Peyer's patch (tissue), 4 donors: ENCODE data around the gene ARL5C. TPM values are rescaled to one million over a fixed set of nuclear protein-coding genes. Genes with fewer than 3 reads are reported as not detected.
A peak's percentile ranks its signal among the peaks of the same experiment; 100 is the strongest.

ENCODE experiments used
- DNase-seq, 3 donors: peaks; one replicate each; pipeline ENCODE4 v3.0.0-alpha.2; 2017 to 2019
- H3K27ac ChIP-seq, 4 donors: fragments of 200-600 bp; sonication (generic); one replicate each; pipeline ENCODE4 v1.5.1; 2016 to 2019
- H3K27me3 ChIP-seq, 2 donors: fragments of 200-600 bp; sonication (generic); one replicate each; pipeline ENCODE4 v1.5.1; 2019
- H3K36me3 ChIP-seq, 3 donors: fragments of 200-600 bp; sonication (generic); one replicate each; pipeline ENCODE4 v1.5.1; 2016 to 2019
- H3K4me1 ChIP-seq, 4 donors: fragments of 200-600 bp; sonication (generic); one replicate each; pipeline ENCODE4 v1.5.1; 2016 to 2019
- H3K4me3 ChIP-seq, 4 donors: fragments of 200-600 bp; sonication (generic); 1 replicate in 3 of 4; 2 replicates in 1 of 4; pipeline ENCODE4 v1.5.1; 2016 to 2019; ENCODE audit warnings: mild to moderate bottlenecking in 1 of 4
- H3K9me3 ChIP-seq, 4 donors: fragments of 200-600 bp; sonication (generic); one replicate each; pipeline ENCODE4 v1.5.1; 2016 to 2019; ENCODE audit warnings: mild to moderate bottlenecking in 1 of 4
- POLR2A ChIP-seq, 2 donors: fragments of 450-650 bp; IDR thresholded peaks; one replicate each; pipeline ENCODE4 v1.5.1; 2017; ENCODE audit warnings: antibody characterized with exemption in 2 of 2, mild to moderate bottlenecking in 2 of 2, moderate library complexity in 2 of 2
- total RNA-seq, 4 donors: library from RNA; depleted of rRNA; stranded (reverse); fragments of >200 nt; gene quantifications; one replicate each; pipeline ENCODE4 v1.1.0, GENCODE V29; 2016
- TF ChIP-seq, protein P1 (sequence below), 6 experiments: fragments of 450-650 bp in 4 of 6; fragments of 200-600 bp in 2 of 6; sonication (generic) in 1 of 6; IDR thresholded peaks; one replicate each; pipeline ENCODE4 v1.5.1; 2017 to 2019; ENCODE audit warnings: antibody characterized with exemption in 6 of 6, mild to moderate bottlenecking in 3 of 6, moderate library complexity in 1 of 6

Gene ARL5C
- total RNA-seq, 4 donors from 2014 or later, result not detected

DNA sequence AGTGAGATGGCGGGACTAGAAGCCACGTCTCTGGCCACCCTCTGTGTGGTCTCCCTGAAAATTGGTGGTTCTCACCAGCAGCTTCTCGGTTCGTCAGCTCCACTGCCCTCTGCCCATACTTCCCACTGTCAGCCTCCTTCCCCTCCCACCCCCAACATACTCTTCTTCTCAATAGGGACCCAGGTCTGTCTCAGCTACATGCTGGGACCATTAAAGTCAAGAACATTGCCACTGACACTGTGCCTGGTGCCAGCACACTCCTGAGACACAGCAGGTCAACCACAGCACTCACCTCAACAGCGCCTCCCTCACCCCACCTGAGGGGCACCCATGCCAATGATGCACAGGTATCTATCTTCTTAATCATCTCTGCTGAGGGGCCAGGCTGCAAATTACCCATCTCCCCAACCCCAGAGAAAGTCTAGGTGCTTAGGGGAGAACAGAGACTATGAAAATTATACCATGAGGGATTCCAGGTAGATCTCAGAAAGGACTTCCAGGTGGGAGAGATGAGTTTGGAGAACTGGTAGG lies 15.8 kb downstream of the ARL5C start:
- Histone ChIP-seq H3K9me3 (no peaks in the 10 kb centered on the region), H3K4me3 (no peak overlapping the region), H3K36me3 (no peaks in the 10 kb centered on the region), H3K4me1 (peaks cover 0 to 17% (median 11%) of the 10 kb centered on the region in 4 donors), H3K27ac (no peak overlapping the region), H3K27me3 (peaks cover 0 to 4% of the 10 kb centered on the region in 2 donors)
- TF ChIP-seq, protein P1, sequence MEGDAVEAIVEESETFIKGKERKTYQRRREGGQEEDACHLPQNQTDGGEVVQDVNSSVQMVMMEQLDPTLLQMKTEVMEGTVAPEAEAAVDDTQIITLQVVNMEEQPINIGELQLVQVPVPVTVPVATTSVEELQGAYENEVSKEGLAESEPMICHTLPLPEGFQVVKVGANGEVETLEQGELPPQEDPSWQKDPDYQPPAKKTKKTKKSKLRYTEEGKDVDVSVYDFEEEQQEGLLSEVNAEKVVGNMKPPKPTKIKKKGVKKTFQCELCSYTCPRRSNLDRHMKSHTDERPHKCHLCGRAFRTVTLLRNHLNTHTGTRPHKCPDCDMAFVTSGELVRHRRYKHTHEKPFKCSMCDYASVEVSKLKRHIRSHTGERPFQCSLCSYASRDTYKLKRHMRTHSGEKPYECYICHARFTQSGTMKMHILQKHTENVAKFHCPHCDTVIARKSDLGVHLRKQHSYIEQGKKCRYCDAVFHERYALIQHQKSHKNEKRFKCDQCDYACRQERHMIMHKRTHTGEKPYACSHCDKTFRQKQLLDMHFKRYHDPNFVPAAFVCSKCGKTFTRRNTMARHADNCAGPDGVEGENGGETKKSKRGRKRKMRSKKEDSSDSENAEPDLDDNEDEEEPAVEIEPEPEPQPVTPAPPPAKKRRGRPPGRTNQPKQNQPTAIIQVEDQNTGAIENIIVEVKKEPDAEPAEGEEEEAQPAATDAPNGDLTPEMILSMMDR (IDR thresholded peaks at IDR 0.05), result no peak
- no peak for TF ChIP-seq POLR2A (IDR thresholded peaks at IDR 0.05)
- no peak for DNase-seq

GRCh38 chr17:39147221-39148185 lies 18.5 kb downstream of the ARL5C start:
- Histone ChIP-seq H3K36me3 (no peaks in the 10 kb centered on the region), H3K27ac (no peak overlapping the region), H3K4me1 (peaks cover 0 to 17% (median 11%) of the 10 kb centered on the region in 4 donors), H3K9me3 (no peaks in the 10 kb centered on the region), H3K27me3 (peaks cover 0 to 4% of the 10 kb centered on the region in 2 donors), H3K4me3 (no peak overlapping the region)
- DNase-seq, result no peak
- TF ChIP-seq POLR2A (IDR thresholded peaks at IDR 0.05), result no peak
- TF ChIP-seq, protein P1 (IDR thresholded peaks at IDR 0.05), result no peak

DNA sequence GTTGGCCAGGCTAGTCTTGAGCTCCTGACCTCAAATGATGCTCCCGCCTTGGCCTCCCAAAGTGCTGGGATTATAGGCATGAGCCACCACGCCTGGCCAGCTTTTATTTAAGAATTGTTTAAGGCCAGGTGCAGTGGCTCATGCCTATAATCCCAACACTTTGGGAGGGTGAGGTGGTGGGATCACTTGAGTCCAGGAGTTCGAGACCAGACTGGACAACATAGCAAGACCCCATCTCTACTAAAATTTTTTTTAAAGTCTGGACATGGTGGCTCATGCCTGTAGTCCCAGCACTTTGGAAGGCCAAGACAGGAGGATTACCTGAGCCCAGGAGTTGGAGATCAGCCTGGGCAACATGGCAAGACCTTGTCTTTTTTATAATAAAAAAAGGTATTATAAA lies 19.7 kb downstream of the ARL5C start:
- DNase-seq, result no peak
- no peak overlapping the region for H3K27ac ChIP-seq
- no peak for TF ChIP-seq POLR2A (IDR thresholded peaks at IDR 0.05)
- TF ChIP-seq, protein P1 (IDR thresholded peaks at IDR 0.05), result no peak

GRCh38 chr17:39145143-39145542 lies 20.8 kb downstream of the ARL5C start:
- H3K4me3 ChIP-seq, result no peak overlapping the region
- no peak for TF ChIP-seq POLR2A (IDR thresholded peaks at IDR 0.05)
- TF ChIP-seq, protein P1 (IDR thresholded peaks at IDR 0.05), result no peak

More for the DNA sequence above, 19.7 kb downstream of the ARL5C start:
- Histone ChIP-seq H3K4me1 (peaks cover 0 to 5% (median 3%) of the 10 kb centered on the region in 4 donors), H3K27me3 (peaks cover 0 to 3% of the 10 kb centered on the region in 2 donors), H3K4me3 (no peak overlapping the region), H3K9me3 (no peaks in the 10 kb centered on the region), H3K36me3 (no peaks in the 10 kb centered on the region)

DNA sequence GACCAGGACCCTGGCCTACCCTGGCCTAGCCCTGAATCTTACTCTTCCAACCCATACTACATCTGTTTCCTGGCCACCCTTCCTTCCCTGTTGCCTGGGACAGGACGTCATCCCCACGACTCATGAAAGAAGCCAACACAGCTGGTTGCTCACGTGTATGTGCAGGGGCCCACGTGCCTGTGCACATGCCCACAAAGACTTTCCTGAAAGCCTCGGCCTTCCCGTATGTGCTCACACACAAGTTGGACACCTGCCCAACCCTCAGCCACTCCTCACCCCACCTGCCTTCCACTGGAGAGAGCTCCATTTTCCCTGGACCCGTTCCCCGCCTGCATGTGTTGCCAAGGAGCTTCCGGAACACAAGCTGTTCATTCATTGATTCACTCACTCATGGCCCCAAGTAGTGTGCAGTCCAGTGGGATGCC lies 21.5 kb downstream of the ARL5C start:
- peak in 2 of 3 donors; percentile 62 to 74 for DNase-seq
- H3K4me3 ChIP-seq, result no peak overlapping the region
- no peaks in the 10 kb centered on the region for H3K36me3 ChIP-seq
- H3K4me1 ChIP-seq, result peaks cover 0 to 4% (median 0%) of the 10 kb centered on the region in 4 donors
- no peaks in the 10 kb centered on the region for H3K27me3 ChIP-seq
- H3K27ac ChIP-seq, result peak overlapping the region; percentile 6 to 69 (median 44)
- no peaks in the 10 kb centered on the region for H3K9me3 ChIP-seq
- no peak for TF ChIP-seq POLR2A (IDR thresholded peaks at IDR 0.05)
- TF ChIP-seq, protein P1 (IDR thresholded peaks at IDR 0.05), result no peak

More at GRCh38 chr17:39145143-39145542, 20.8 kb downstream of the ARL5C start:
- Histone ChIP-seq H3K36me3 (no peaks in the 10 kb centered on the region), H3K4me1 (peaks cover 0 to 4% (median 0%) of the 10 kb centered on the region in 4 donors), H3K27ac (peak overlapping the region in 1 of 4 donors; percentile 12), H3K9me3 (no peaks in the 10 kb centered on the region), H3K27me3 (no peaks in the 10 kb centered on the region)
- DNase-seq, result no peak
